Right atrium auricular region (tissue), 2 donors: Measurements from ENCODE around the gene CLBA1. TPM values are rescaled to one million over a fixed set of nuclear protein-coding genes. Genes with fewer than 3 reads are reported as not detected.

Experiments
- DNase-seq: peaks from one replicate; pipeline ENCODE4 v3.0.0-alpha.2; 2019; ENCODE audit warnings: low spot score
- H3K27ac ChIP-seq, 2 donors: fragments of 200-600 bp; sonication (generic); 1 replicate in 1 of 2; 2 replicates in 1 of 2; pipeline ENCODE4 v1.5.1; 2016 to 2019
- H3K27me3 ChIP-seq, 2 donors: fragments of 200-600 bp; sonication (generic); one replicate each; pipeline versions ENCODE4 v1.5.1 to v1.6.0; 2017 to 2019
- H3K36me3 ChIP-seq: fragments of 200-600 bp; sonication (generic); one replicate; pipeline ENCODE4 v1.5.1; 2016
- H3K4me1 ChIP-seq, 2 donors: fragments of 200-600 bp; sonication (generic); one replicate each; pipeline versions ENCODE4 v1.5.1 to v1.6.0; 2017 to 2019
- H3K4me3 ChIP-seq, 2 donors: fragments of 200-600 bp; sonication (generic); 1 replicate in 1 of 2; 2 replicates in 1 of 2; pipeline ENCODE4 v1.5.1; 2017 to 2019; ENCODE audit warnings: mild to moderate bottlenecking in 1 of 2, moderate library complexity in 1 of 2
- H3K9me3 ChIP-seq, 2 donors: fragments of 200-600 bp; sonication (generic); one replicate each; pipeline ENCODE4 v1.5.1; 2019
- total RNA-seq, 2 donors: library from RNA; depleted of rRNA; stranded (reverse); fragments of >200 nt; gene quantifications; one replicate each; pipeline ENCODE4 v1.1.0, GENCODE V29; 2016
- TF ChIP-seq, protein P1 (sequence below), 2 donors: fragments of 200-600 bp; sonication (generic); IDR thresholded peaks; one replicate each; pipeline ENCODE4 v1.5.1; 2019; ENCODE audit warnings: antibody characterized with exemption in 2 of 2

The CLBA1 gene
- total RNA-seq, 2 donors from 2014 or later, result 2.0 to 2.2 TPM

DNA sequence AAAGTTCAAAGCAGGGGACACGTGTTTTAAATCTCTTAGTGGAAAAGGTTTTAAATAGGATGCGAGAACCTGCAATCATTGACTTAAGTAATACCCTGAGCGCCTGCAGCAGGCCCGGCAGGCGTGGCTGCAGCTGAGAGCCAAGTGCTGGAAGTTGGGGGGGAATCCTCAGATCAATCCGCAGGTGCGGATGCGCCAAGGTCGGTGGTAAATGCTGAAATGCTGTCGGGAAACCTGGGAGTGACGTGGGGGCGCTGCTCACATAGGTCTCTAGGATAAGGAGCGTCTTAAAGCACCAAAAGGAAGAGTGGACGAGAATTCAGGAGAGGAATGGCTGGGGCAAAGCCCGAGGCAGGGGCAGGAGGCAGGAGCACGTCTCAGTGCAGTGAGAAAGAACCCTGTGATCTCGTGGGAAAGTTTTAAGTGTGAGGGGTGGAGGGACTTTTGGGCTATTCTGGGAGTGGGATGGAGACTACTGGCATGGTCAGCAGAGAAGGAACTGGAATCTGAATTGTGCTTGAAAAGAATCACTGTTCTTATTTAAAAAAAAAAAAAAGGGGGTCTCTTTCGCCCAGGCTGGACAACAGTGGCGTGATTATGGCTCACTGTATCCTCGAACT is 36.2 kb downstream of the CLBA1 start:
- peak overlapping the region; percentile 77 to 80 for H3K27ac ChIP-seq
- H3K4me3 ChIP-seq, result peak overlapping the region; percentile 60 to 67
- DNase-seq, result no peak
- H3K4me1 ChIP-seq, result peaks cover 0 to 36% of the 10 kb centered on the region in 2 donors
- TF ChIP-seq, protein P1, sequence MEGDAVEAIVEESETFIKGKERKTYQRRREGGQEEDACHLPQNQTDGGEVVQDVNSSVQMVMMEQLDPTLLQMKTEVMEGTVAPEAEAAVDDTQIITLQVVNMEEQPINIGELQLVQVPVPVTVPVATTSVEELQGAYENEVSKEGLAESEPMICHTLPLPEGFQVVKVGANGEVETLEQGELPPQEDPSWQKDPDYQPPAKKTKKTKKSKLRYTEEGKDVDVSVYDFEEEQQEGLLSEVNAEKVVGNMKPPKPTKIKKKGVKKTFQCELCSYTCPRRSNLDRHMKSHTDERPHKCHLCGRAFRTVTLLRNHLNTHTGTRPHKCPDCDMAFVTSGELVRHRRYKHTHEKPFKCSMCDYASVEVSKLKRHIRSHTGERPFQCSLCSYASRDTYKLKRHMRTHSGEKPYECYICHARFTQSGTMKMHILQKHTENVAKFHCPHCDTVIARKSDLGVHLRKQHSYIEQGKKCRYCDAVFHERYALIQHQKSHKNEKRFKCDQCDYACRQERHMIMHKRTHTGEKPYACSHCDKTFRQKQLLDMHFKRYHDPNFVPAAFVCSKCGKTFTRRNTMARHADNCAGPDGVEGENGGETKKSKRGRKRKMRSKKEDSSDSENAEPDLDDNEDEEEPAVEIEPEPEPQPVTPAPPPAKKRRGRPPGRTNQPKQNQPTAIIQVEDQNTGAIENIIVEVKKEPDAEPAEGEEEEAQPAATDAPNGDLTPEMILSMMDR (IDR thresholded peaks at IDR 0.05), result no peak
- no peaks in the 10 kb centered on the region for H3K27me3 ChIP-seq
- H3K9me3 ChIP-seq, result no peaks in the 10 kb centered on the region
- no peaks in the 10 kb centered on the region for H3K36me3 ChIP-seq

DNA sequence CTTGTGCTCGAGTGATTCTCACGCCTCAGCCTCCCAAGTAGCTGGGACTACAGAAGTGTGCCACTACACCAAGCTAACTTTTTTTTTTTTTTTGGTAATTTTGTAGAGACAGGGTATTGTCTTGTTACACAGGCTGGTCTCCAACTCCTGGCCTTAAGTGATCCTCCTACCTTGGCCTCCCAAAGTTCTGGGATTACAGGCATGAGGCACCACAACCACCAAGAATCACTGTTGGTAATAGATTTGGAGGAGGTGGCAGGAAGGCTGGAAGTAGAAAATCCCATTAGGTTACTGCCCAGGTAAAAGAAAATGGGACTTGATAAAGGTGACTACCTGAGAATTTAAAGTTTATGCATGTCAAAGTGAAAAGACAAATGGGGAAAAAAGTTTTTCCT is 36.7 kb downstream of the CLBA1 start:
- no peak overlapping the region for H3K4me3 ChIP-seq
- H3K27ac ChIP-seq, result no peak overlapping the region
- H3K4me1 ChIP-seq, result peaks cover 0 to 36% of the 10 kb centered on the region in 2 donors
- no peaks in the 10 kb centered on the region for H3K36me3 ChIP-seq
- TF ChIP-seq, protein P1 (IDR thresholded peaks at IDR 0.05), result no peak
- no peak for DNase-seq
- no peaks in the 10 kb centered on the region for H3K9me3 ChIP-seq
- H3K27me3 ChIP-seq, result no peaks in the 10 kb centered on the region

DNA sequence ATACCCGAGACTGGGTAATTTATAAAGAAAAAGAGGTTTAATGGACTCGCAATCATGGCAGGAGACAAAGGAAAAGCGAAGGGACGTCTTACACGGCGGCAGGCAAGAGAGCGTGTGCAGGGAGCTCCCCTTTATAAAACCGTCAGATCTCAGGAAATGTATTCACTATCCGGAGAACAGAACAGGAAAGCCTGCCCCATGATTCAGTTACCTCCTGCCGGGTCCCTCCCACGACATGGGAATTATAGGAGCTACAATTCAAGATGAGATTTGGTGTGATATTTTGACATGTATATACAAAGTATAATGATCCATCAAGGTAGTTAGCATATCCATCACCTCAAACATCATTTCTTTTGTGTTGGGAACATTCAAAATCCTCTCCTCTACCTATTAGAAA is 37.6 kb downstream of the CLBA1 start:
- Histone ChIP-seq H3K27me3 (no peaks in the 10 kb centered on the region), H3K4me1 (peaks cover 0 to 36% of the 10 kb centered on the region in 2 donors), H3K27ac (no peak overlapping the region), H3K36me3 (no peaks in the 10 kb centered on the region), H3K9me3 (no peaks in the 10 kb centered on the region), H3K4me3 (no peak overlapping the region)
- TF ChIP-seq, protein P1 (IDR thresholded peaks at IDR 0.05), result no peak
- no peak for DNase-seq

DNA sequence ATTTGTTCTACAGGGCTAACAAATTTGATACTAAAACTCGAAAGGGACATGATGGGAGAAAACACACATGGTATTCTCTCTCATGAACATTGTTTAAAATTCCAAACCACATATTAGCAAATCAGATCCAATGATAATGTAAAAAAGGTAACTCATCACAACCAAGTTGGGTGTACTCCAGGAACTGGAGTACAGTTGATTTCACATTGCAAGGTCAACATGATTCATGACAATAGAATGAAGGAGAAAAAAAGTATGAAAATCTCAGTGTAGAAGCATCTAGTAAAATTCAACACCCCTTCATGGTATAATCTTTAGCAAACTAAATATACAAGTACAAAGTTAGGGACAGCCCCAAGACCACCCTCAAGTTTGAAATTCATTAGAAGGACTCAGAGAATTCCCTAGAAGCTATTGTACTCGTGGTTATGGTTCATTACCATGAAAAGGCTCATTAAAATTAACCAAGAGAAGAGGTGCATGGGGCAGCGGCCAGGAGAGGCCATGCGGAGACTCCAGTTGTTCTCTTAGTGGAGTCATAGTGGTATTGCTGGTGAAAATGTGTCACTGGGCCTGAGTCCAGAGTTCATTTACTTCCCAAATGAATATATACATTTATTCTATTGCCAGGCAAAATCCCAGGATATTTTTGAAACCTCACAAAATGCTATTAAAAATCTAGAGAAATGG is 38.3 kb downstream of the CLBA1 start:
- DNase-seq, result no peak
- Histone ChIP-seq H3K4me1 (peaks cover 0 to 35% of the 10 kb centered on the region in 2 donors), H3K4me3 (no peak overlapping the region), H3K27ac (peak overlapping the region in 1 of 2 donors; percentile 38), H3K36me3 (no peaks in the 10 kb centered on the region), H3K27me3 (no peaks in the 10 kb centered on the region), H3K9me3 (no peaks in the 10 kb centered on the region)
- TF ChIP-seq, protein P1 (IDR thresholded peaks at IDR 0.05), result no peak

DNA sequence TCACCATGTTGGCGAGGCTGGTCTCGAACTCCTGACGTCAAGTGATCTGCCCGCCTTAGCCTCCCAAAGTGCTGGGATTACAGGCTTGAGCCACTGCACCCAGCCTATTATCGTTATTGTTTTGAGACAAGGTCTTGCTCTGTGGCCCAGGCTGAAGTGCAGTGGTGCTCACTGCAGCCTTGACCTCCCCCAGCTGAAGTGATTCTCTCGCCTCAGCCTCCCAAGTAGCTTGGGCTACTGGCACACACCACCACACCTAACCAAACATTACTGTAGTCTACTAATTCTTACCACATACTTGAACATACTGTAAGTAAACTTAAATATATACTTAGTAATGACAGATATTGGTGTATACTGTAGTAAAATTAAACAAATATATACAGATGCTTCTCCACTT is 39.8 kb downstream of the CLBA1 start:
- Histone ChIP-seq H3K4me3 (no peak overlapping the region), H3K27me3 (no peaks in the 10 kb centered on the region), H3K27ac (no peak overlapping the region), H3K36me3 (no peaks in the 10 kb centered on the region), H3K4me1 (peaks cover 0 to 20% of the 10 kb centered on the region in 2 donors), H3K9me3 (no peaks in the 10 kb centered on the region)
- no peak for DNase-seq
- TF ChIP-seq, protein P1 (IDR thresholded peaks at IDR 0.05), result no peak
